Activated naive CD8-positive, alpha-beta T cell treated with anti-CD3 and anti-CD28 coated beads for 36 hours (primary cell): ENCODE results near the gene PDE2A. TPM values are rescaled to one million over a fixed set of nuclear protein-coding genes. Genes with fewer than 3 reads are reported as not detected.

Source experiments
- DNase-seq: peaks from one replicate; pipeline ENCODE4 v3.0.0; 2021
- H3K27ac Mint-ChIP-seq: one replicate; pipeline ENCODE4 v1.8.0; 2022; ENCODE audit warnings: mild to moderate bottlenecking, moderate library complexity, mixed read lengths
- H3K27me3 Mint-ChIP-seq: one replicate; pipeline ENCODE4 v1.8.0; 2022; ENCODE audit warnings: mild to moderate bottlenecking, mixed read lengths
- H3K36me3 Mint-ChIP-seq: one replicate; pipeline ENCODE4 v1.8.0; 2021; ENCODE audit warnings: mild to moderate bottlenecking, mixed read lengths
- H3K4me1 Mint-ChIP-seq: one replicate; pipeline ENCODE4 v1.8.0; 2021; ENCODE audit warnings: mixed read lengths
- H3K4me3 Mint-ChIP-seq: one replicate; pipeline ENCODE4 v1.8.0; 2022; ENCODE audit warnings: mild to moderate bottlenecking, moderate library complexity, mixed read lengths
- H3K9me3 Mint-ChIP-seq: one replicate; pipeline ENCODE4 v1.8.0; 2022; ENCODE audit warnings: mixed read lengths
- total RNA-seq, 2 experiments: library from RNA; stranded (reverse); gene quantifications; one replicate each; pipeline ENCODE4 v1.2.3, GENCODE V29; 2021

Gene PDE2A
- total RNA-seq, 2 experiments from 2014 or later: 0.37 to 0.42 TPM

DNA sequence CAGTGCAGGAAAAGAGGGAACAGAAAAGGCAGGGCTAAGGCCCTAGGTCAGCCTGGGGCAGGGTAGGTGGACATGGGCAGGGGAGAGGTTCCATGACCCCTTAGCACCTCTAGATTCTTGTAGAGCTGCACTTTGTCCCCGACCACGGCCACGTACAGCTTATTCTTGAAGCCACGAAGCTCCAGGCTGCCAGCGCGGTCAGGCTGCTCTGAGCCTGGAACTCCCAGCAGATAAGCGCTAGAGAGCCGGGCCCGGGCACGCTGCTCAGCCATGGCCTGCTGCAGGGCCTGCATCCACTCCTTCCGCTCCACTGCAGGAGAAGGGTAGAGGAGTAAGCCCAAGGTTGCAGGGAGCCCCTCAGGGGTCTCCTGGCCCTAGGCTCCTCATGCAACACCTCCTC, 36.1 kb upstream of the PDE2A start:
- no peaks in the 10 kb centered on the region for H3K9me3 Mint-ChIP-seq
- no peak for DNase-seq
- no peak overlapping the region for H3K27ac Mint-ChIP-seq
- H3K36me3 Mint-ChIP-seq: peaks cover 15% of the 10 kb centered on the region
- H3K4me1 Mint-ChIP-seq: peaks cover 5% of the 10 kb centered on the region
- no peak overlapping the region for H3K4me3 Mint-ChIP-seq
- H3K27me3 Mint-ChIP-seq: no peaks in the 10 kb centered on the region

DNA sequence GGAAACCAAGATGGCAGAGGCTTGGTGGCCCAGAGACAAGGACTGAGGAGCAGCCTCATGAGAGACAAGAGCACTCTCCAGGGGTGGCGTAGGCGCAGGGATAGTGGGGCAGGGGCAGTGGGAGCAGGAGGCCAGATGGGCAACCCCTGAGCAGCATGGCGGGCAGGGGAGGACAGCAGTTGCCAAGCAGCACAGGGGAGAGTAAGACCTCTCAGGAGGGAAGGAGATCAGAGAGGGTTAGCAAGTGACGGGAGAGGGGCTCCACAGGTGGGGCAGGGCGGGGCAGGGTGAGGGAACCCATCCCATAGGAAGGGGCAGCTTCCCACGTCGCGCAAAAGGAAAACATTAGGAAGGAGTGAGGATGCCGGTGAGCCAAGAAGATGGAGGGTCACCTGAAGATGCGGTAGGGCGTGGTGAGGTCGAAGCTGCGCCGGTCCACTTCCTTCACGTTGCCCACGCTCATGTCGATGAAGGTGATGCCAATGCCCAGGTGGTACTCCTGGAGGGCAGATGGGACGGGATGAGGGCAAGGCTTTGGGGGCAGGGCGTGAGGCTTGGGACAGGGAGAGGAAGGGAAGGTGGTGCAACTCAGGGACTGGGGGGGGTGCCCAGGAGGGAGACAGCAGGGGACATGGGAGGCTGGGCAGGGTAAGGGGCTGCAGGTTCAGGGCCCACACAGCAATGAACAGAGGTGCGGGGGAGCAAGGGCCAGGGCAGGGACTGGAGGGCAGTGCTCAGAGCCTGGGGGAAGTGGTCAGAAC, 35.4 kb upstream of the PDE2A start:
- H3K27ac Mint-ChIP-seq: no peak overlapping the region

DNA sequence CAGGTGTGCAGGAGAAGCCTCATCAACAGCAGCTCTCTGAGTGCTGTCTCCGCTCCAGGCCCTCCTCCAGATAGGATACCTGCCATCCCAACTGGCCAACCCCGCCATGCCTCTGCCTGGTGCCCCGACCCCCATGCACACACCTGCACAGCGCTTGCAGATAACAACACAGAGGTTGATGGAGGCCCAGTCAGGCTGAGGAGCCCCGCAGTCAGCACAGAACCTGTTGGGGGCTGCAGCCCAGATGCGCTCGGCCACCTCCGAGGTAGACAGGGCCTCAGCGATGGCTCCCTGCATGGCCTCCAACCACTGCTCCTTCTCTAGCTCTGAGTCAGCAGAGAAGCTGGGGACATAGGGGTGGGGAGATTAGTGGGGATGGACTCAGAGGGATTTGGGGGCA, 32.8 kb upstream of the PDE2A start:
- no peaks in the 10 kb centered on the region for H3K4me1 Mint-ChIP-seq
- no peak overlapping the region for H3K4me3 Mint-ChIP-seq
- H3K27ac Mint-ChIP-seq: no peak overlapping the region
- no peaks in the 10 kb centered on the region for H3K9me3 Mint-ChIP-seq
- no peaks in the 10 kb centered on the region for H3K27me3 Mint-ChIP-seq
- H3K36me3 Mint-ChIP-seq: peaks cover 15% of the 10 kb centered on the region
- no peak for DNase-seq

More for the DNA sequence above, 35.4 kb upstream of the PDE2A start:
- Mint-ChIP-seq H3K27me3 (no peaks in the 10 kb centered on the region), H3K36me3 (peaks cover 15% of the 10 kb centered on the region), H3K4me3 (no peak overlapping the region), H3K4me1 (peaks cover 2% of the 10 kb centered on the region), H3K9me3 (no peaks in the 10 kb centered on the region)
- no peak for DNase-seq

DNA sequence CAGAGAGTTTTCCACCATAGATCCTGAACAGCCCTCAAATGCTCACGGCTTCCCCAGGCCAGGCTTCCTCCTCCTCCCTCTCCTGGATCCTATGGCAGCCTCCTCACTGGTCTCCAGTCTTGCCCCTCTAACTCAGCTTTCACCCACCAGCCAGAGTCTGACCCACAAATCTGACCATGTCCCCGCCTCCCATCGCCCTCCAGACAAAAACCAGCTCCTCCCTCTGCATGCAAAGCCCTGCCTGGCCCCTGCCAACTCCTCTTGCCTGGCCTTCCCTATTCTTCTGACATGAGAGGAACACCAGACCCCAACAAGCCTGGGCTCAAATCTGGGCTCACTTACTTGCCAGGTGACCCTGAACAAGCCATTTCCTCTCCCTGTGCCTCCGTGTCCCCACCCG, 32.4 kb upstream of the PDE2A start:
- Mint-ChIP-seq H3K27me3 (no peaks in the 10 kb centered on the region), H3K9me3 (no peaks in the 10 kb centered on the region), H3K4me3 (no peak overlapping the region), H3K36me3 (peaks cover 15% of the 10 kb centered on the region), H3K4me1 (no peaks in the 10 kb centered on the region), H3K27ac (no peak overlapping the region)
- DNase-seq: no peak

DNA sequence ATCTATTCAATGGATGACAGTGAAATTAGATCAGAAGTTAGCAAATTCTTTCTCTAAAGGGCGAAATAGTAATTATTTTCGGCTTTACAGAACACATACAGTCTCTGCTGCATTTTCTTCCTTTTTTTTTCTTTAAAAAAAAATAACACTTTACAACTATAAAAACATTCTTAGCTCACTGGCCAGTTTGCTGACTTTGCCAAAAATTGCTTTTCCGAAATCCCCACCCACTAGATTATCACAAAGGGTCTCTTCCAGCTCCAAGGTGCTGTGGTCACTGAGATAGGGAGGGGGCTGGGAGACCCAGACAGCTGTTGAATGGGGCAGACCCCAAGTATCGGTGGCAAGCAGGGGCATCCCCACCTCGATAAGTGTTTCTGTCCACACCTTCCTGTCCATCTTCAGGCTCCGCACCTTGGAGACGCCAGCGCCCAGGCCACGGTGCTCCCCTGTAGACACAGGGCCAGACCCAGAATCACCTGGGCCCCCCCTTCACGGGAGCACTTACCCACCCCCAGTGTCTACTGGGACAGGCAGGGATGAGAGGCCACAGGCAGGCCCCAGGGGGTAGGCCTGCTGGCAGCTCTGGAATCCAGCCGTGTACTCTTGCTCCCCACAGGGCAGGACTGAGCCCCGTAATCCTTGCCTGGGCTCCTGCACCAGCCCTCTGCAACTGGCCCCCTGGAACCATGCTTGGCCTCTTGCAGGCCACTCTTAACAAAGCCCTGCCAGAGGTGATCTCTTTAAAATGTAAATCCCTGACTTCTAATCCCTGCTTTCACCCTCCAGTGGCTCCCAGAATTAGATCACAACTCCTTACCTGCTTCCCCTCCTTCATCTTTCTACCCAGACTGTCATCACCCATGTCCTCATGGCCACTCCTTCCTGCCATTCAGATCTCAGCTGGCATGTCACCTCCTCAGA, 31.5 kb upstream of the PDE2A start:
- Mint-ChIP-seq H3K9me3 (no peaks in the 10 kb centered on the region), H3K27me3 (no peaks in the 10 kb centered on the region), H3K4me3 (no peak overlapping the region), H3K27ac (peak overlapping the region; percentile 52), H3K4me1 (no peaks in the 10 kb centered on the region), H3K36me3 (peaks cover 15% of the 10 kb centered on the region)
- DNase-seq: no peak

DNA sequence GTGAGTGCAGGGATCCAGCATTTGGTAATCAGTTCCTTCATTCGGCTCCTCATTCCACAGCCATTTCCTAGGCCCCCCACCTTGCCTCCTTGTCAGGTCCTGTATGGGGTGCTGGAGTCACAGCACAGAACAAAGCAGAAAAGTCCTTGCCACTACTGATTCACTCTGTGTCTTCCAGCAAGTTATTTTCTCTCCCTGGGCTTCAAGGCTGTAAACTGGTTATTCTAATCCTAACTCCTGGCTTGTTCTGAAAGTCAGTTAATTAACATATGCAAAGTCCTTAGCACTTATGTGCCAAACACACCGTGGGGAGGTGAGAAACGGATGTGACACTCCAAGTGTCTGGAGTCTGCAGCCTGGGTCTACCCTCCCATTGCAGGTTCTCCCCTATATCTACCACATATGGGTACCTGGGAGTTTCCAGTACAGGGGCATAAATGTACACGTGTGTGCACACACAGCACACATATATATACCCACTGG, 30.6 kb upstream of the PDE2A start:
- no peak overlapping the region for H3K4me3 Mint-ChIP-seq
- peak overlapping the region; percentile 38 for H3K27ac Mint-ChIP-seq
- H3K27me3 Mint-ChIP-seq: no peaks in the 10 kb centered on the region
- H3K4me1 Mint-ChIP-seq: no peaks in the 10 kb centered on the region
- peaks cover 15% of the 10 kb centered on the region for H3K36me3 Mint-ChIP-seq
- DNase-seq: no peak
- no peaks in the 10 kb centered on the region for H3K9me3 Mint-ChIP-seq

DNA sequence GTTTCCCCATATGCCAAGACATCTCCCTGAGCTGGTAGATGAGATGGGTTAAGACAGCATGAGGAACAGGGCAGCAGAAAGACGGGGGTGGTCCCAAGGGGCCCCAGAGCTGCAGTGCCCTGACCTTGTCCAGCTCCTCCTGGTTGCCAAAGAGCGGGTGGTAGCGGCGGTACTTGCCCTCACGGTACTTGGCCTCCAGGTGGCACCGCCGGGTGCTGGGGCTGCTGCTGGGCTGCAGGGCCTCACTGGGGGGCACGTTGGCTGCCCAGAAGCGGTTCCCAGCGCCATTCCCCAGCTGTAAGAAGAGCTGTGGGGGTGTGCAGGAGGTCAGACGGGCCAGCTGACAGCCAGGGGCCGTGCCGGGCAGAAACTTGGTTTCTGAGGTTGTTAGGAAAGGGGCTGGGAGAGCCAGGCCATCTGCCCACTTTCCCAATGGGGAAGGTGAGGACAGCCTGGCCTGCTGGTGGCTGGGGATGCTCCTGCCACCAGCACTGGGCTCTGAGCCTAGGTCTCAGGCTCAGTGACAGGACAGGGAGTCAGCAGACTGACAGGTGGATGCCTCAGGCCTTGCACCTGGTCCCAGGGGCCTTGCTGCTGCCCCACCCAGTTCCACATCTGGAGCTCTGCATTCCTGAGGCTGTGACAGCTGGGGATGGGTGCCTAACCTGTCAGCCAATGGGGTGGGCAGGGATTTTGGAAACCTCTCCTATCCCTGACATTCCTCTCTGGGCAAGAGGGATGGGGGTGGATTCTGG, 30.0 kb upstream of the PDE2A start:
- peaks cover 13% of the 10 kb centered on the region for H3K36me3 Mint-ChIP-seq
- H3K27me3 Mint-ChIP-seq: no peaks in the 10 kb centered on the region
- H3K9me3 Mint-ChIP-seq: no peaks in the 10 kb centered on the region
- no peaks in the 10 kb centered on the region for H3K4me1 Mint-ChIP-seq
- DNase-seq: no peak
- no peak overlapping the region for H3K27ac Mint-ChIP-seq
- no peak overlapping the region for H3K4me3 Mint-ChIP-seq

DNA sequence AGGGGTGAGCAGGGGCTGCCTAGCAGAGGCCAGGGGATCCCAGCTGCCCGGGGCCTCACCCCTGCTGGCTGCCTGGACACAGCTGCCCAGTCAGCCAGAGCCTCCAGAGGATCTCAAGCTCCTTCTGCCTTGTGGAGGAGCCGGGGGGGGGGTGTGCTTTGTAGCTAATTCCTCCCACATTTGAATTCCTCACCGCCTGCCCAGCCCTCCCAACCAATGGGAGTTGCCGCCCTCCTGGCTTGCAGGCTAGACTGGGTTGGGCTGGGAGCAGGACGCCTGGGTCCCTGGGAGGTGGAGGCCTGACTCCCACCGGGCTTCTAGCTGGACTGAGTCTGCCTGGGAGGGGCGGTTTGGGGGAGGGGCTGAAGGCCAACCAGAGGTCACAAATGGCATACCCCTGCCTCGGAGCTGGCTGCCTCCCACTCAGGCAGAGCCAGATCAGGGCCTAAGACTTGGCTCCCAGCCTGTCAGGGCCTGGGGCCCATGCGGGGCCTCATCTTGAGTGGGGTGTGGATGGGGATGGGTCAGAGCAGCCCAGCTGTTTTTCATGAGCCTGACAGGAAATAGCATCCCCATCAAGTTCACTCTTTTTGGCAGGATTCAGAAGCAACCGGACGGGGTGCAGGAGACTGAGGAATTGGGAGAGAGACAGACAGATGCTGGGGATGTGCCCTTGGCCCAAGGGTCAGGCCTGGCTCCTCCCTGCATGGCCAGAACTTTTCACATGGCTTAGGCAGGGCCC, 29.2 kb upstream of the PDE2A start:
- Mint-ChIP-seq H3K27me3 (no peaks in the 10 kb centered on the region), H3K4me1 (no peaks in the 10 kb centered on the region), H3K36me3 (peaks cover 14% of the 10 kb centered on the region), H3K4me3 (no peak overlapping the region), H3K9me3 (no peaks in the 10 kb centered on the region), H3K27ac (no peak overlapping the region)
- no peak for DNase-seq

DNA sequence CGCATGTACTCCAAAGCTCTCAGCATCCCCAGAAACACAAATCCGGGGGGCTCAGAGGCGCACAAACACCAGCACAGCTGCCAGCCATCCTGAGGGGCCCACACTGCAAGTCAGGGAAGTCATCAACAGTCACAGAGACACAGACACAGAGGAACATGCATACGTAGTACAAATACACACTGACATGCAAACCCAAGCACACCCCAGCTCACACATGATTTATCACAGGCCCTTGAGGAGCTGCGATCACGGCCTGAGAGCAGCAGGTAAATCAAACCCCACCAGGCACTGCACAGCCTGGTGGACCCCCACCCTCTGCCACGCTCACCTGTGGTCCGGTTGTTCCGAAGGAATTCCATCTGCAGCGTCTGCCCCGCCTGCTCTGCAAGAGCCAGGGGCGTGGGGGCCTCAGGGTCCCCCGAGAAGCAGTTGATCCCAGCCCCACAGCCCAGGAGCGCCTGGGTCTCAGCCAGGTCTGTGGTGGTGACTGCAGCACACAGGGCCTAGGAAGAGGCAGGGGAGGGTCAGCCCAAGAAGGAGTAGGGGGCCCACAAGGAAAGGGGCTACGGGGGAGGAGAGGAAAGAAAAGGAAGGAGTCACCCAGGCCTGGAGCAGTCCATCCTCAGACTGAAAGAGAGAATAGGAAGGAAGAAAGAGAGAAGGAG, 28.5 kb upstream of the PDE2A start:
- Mint-ChIP-seq H3K9me3 (no peaks in the 10 kb centered on the region), H3K4me3 (no peak overlapping the region), H3K4me1 (no peaks in the 10 kb centered on the region), H3K27ac (no peak overlapping the region), H3K36me3 (peaks cover 12% of the 10 kb centered on the region), H3K27me3 (no peaks in the 10 kb centered on the region)
- DNase-seq: no peak

DNA sequence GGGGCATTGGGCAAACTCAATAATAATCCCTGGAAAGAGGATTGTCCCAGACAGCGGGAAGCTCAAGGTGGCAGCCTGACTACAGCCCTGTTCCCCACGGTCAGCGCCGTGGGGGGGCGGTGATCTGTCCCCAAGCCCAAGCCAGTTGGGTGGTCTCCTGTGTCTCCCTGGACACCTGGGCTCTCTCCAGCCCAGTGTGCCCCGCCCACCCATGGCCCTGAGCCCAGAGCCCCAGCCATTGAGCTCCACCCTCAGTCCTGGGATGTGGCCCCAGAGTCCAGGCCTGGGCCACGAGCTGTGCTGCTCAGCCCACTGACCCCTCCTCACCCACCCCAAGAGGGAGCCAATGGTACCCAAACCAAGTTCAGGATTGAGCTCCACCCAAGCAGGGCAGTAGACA, 27.9 kb upstream of the PDE2A start:
- Mint-ChIP-seq H3K27me3 (no peaks in the 10 kb centered on the region), H3K4me3 (no peak overlapping the region), H3K9me3 (no peaks in the 10 kb centered on the region), H3K27ac (no peak overlapping the region), H3K4me1 (no peaks in the 10 kb centered on the region), H3K36me3 (peaks cover 7% of the 10 kb centered on the region)
- DNase-seq: no peak

DNA sequence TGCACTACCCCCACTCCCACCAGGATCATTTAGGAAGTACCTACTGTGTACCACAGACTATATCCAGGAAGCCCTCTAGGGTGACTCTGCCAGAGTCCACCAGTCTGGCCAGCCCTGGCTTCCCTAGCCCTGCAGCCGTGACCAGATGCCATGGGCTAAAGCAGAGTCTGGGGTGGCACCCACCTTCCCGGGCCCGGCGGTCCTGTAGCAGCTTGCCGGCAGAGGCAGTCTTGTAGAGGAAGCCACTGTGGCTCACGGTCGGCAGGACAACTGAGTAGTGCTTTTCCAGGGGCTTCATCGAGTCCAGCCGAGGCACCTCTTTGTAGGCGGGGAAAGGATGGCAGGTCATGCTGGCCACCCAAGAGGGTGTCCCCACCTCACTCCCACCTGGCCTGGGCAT, 27.2 kb upstream of the PDE2A start:
- Mint-ChIP-seq H3K9me3 (no peaks in the 10 kb centered on the region), H3K4me1 (no peaks in the 10 kb centered on the region), H3K27ac (no peak overlapping the region), H3K27me3 (no peaks in the 10 kb centered on the region), H3K4me3 (no peak overlapping the region), H3K36me3 (peaks cover 7% of the 10 kb centered on the region)
- DNase-seq: no peak

DNA sequence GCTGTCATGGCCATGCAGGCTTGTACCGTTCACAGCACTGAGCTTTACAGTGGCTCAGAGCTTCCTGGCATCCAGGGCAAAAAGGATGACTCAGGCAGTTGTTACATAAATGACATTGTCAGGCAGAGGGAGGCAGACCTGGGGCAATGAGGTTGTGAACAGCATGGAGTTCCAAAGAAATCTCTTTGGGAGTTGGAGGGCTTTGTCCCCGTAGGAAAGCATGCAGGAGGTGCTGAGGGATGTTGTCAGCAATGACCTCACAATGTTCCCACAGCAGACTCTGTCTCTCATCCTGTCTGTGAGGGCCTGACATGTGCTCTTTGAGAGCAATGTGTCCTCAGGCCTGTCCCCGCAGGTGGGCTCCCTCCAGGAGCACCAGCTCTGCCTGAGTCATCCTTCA, 25.9 kb upstream of the PDE2A start:
- Mint-ChIP-seq H3K27me3 (no peaks in the 10 kb centered on the region), H3K4me1 (no peaks in the 10 kb centered on the region), H3K27ac (peak overlapping the region; percentile 38), H3K4me3 (no peak overlapping the region), H3K36me3 (peaks cover 7% of the 10 kb centered on the region), H3K9me3 (no peaks in the 10 kb centered on the region)
- no peak for DNase-seq

DNA sequence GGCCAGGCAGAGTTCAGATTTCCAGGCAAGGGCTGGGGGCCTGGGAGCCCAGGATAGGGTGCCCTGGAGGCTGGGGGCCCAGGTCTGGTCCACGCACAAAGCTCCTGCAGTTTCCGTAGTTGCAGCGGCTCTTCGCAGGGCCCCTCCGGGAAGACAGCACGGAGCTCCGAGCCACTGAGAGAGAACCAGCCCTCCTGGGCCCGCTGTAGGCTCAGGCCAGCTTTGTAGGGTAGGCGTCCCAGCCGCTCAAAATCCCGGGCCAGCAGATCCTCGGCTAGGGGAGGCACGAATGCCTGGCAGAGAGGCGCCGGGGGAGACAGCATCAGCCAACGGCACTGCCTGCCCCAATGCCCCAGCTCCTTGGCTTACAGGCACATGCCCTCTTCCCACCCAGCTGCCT, 23.6 kb upstream of the PDE2A start:
- no peak overlapping the region for H3K27ac Mint-ChIP-seq

More for the DNA sequence above, 23.6 kb upstream of the PDE2A start:
- no peak overlapping the region for H3K4me3 Mint-ChIP-seq
- DNase-seq: no peak
- H3K27me3 Mint-ChIP-seq: no peaks in the 10 kb centered on the region
- no peaks in the 10 kb centered on the region for H3K4me1 Mint-ChIP-seq
- peaks cover 12% of the 10 kb centered on the region for H3K36me3 Mint-ChIP-seq
- no peaks in the 10 kb centered on the region for H3K9me3 Mint-ChIP-seq
